K562 (cell line): ENCODE results near the gene LHX3. TPM values are rescaled to one million over a fixed set of nuclear protein-coding genes. Genes with fewer than 3 reads are reported as not detected.

Experiments used
- BMI1 ChIP-seq: fragments of 150-350 bp; IDR thresholded peaks from 2 replicates; pipeline ENCODE4 v1.6.1; 2014; ENCODE audit warnings: low read length
- CCAR2 ChIP-seq: fragments of 200-400 bp; formaldehyde crosslinking; IDR thresholded peaks from 2 replicates; pipeline ENCODE4 v1.6.1; 2017; ENCODE audit warnings: mild to moderate bottlenecking, low read depth, low read length
- CHAMP1 ChIP-seq: fragments of 450-650 bp; IDR thresholded peaks from 2 replicates; pipeline ENCODE4 v1.6.1; 2016; ENCODE audit warnings: mild to moderate bottlenecking
- CREBBP ChIP-seq: IDR thresholded peaks from one replicate; pipeline ENCODE4 v1.6.1; 2012; ENCODE audit warnings: low read depth, mild to moderate bottlenecking, control low read depth, inconsistent platforms, low read length
- CUX1 ChIP-seq: fragments of 200-800 bp; sonication (Bioruptor generic); IDR thresholded peaks from 2 replicates; pipeline ENCODE4 v1.6.1; 2016; ENCODE audit warnings: missing genetic modification characterization, missing compliant biosample characterization
- GATAD2B ChIP-seq: fragments of 450-650 bp; IDR thresholded peaks from 2 replicates; pipeline ENCODE4 v1.6.1; 2017; ENCODE audit warnings: mild to moderate bottlenecking, borderline replicate concordance
- JUN ChIP-seq, 2 experiments: sonication (generic) in 1 of 2; formaldehyde crosslinking in 1 of 2; IDR thresholded peaks; 2 replicates each; pipeline versions ENCODE4 v1.6.1 to v1.8.0; 2012 to 2022; ENCODE audit warnings: borderline replicate concordance in 2 of 2, mild to moderate bottlenecking in 2 of 2, improper control_type of control experiment in 1 of 2, low read depth in 1 of 2, low read length in 1 of 2, missing genetic modification reagents in 1 of 2
- NR2C1 ChIP-seq, 2 experiments: fragments of 450-650 bp; IDR thresholded peaks; 2 replicates each; pipeline ENCODE4 v1.6.1; 2017; ENCODE audit warnings: mild to moderate bottlenecking in 2 of 2, antibody characterized with exemption in 1 of 2, inconsistent platforms in 1 of 2, missing compliant biosample characterization in 1 of 2, missing genetic modification characterization in 1 of 2
- RAD51 ChIP-seq: fragments of 450-650 bp; IDR thresholded peaks from 2 replicates; pipeline ENCODE4 v1.7.1; 2016; ENCODE audit warnings: low read depth, mild to moderate bottlenecking, borderline replicate concordance
- SMARCC2 ChIP-seq: fragments of 450-650 bp; IDR thresholded peaks from 2 replicates; pipeline ENCODE4 v1.6.1; 2017; ENCODE audit warnings: antibody characterized with exemption, moderate library complexity, mild to moderate bottlenecking, low read depth
- SNIP1 ChIP-seq: fragments of 450-650 bp; IDR thresholded peaks from 2 replicates; pipeline ENCODE4 v1.7.1; 2017; ENCODE audit warnings: low read depth, mild to moderate bottlenecking
- TAF1 ChIP-seq: IDR thresholded peaks from 2 replicates; pipeline ENCODE4 v1.6.1; 2011; ENCODE audit warnings: mild to moderate bottlenecking, low read length, moderate library complexity; ENCODE audit not compliant: insufficient read depth, control insufficient read depth, severe bottlenecking; ENCODE audit errors: extremely low read depth
- ZNF212 ChIP-seq: fragments of 450-650 bp; formaldehyde crosslinking; IDR thresholded peaks from 2 replicates; pipeline ENCODE4 v1.4.0; 2020; ENCODE audit warnings: mild to moderate bottlenecking
- ZNF354B ChIP-seq: fragments of 250-450 bp; sonication (Bioruptor Pico); IDR thresholded peaks from 2 replicates; pipeline ENCODE4 v1.4.0; 2020
- ZNF41 ChIP-seq: fragments of 250-450 bp; sonication (Bioruptor Pico); conservative IDR thresholded peaks from 2 replicates; pipeline ENCODE4 v1.4.0; 2020; ENCODE audit warnings: mild to moderate bottlenecking
- ZNF518B ChIP-seq: fragments of 250-450 bp; sonication (Bioruptor Pico); IDR thresholded peaks from 2 replicates; pipeline ENCODE4 v1.5.0; 2021; ENCODE audit warnings: mild to moderate bottlenecking, moderate library complexity
- polyA plus RNA-seq, 8 experiments: library from polyadenylated mRNA; depleted of rRNA in 4 of 8; stranded (reverse) in 5 of 8; unstranded in 3 of 8; fragments of >200 nt; fragmentation: Nextera tagmentation in 2 of 8; fragmentation: Illumina TruSeq in 1 of 8; extraction: Ambion mirVana in 2 of 8; extraction: Trizol in 1 of 8; gene quantifications; 2 replicates each; pipeline versions ENCODE4 v1.2.1 to v1.2.3, GENCODE V29; 2011 to 2014; ENCODE audit warnings: inconsistent platforms in 1 of 8, missing spikeins in 1 of 8
- total RNA-seq, 7 experiments: library from RNA; depleted of rRNA in 6 of 7; stranded (reverse); fragments of >200 nt in 6 of 7; fragmentation: Illumina TruSeq in 2 of 7; extraction: Trizol in 2 of 7; gene quantifications; 2 replicates each; pipeline versions ENCODE4 v1.2.1 to v1.2.3, GENCODE V29; 2011 to 2021; ENCODE audit warnings: low replicate concordance in 1 of 7

The LHX3 gene
- total and polyA plus RNA-seq, 9 of the 15 experiments (the other 6 are each of a cell fraction or from before 2014, with no cell fraction given), result 0.09 TPM; not detected in 8

- TF ChIP-seq ZNF212 (CRISPR knock-in tag) (no peak), CCAR2 (no peak), NR2C1 (IDR thresholded peaks at IDR 0.05) (peak; percentile 75; the same call in 1 of the 2 replicates), NR2C1 (tag; IDR thresholded peaks at IDR 0.05) (peak; percentile 94), SNIP1 (no peak), GATAD2B (no peak), ZNF518B (CRISPR knock-in tag) (no peak), BMI1 (no peak), ZNF354B (CRISPR knock-in tag) (no peak), CHAMP1 (no peak), CREBBP (no peak), CUX1 (CRISPR knock-in tag) (no peak), JUN (IDR thresholded peaks at IDR 0.05; ENCODE audit: borderline replicate concordance, low read depth, low read length) (peak; percentile 83), JUN (CRISPR knock-in tag; IDR thresholded peaks at IDR 0.05; ENCODE audit: borderline replicate concordance) (peak; percentile 100), TAF1 (no peak), RAD51 (peak; percentile 27; the same call in 1 of the 2 replicates), ZNF41 (CRISPR knock-in tag) (peak; percentile 69), SMARCC2 (no peak)
Measured at GRCh38 chr9:136206602-136207275, 1.8 kb upstream of the LHX3 start (continued).
